K562 (cell line): ENCODE results near the gene FBXO36. TPM values are rescaled to one million over a fixed set of nuclear protein-coding genes. Genes with fewer than 3 reads are reported as not detected.
A peak's percentile ranks its signal among the peaks of the same experiment; 100 is the strongest.

ENCODE experiments used
- L3MBTL2 ChIP-seq: fragments of 450-650 bp; IDR thresholded peaks from 2 replicates; pipeline ENCODE4 v1.6.1; 2016; ENCODE audit warnings: mild to moderate bottlenecking, moderate library complexity
- MXI1 ChIP-seq: IDR thresholded peaks from 2 replicates; pipeline ENCODE4 v1.6.1; 2011; ENCODE audit warnings: low read depth, mild to moderate bottlenecking, improper control_type of control experiment, low read length
- PRPF4 ChIP-seq: fragments of 200-400 bp; formaldehyde crosslinking; IDR thresholded peaks from one replicate; pipeline ENCODE4 v1.6.1; 2017; ENCODE audit warnings: low read length, low read depth, mild to moderate bottlenecking; ENCODE audit not compliant: insufficient read depth, poor library complexity, severe bottlenecking
- PTRF ChIP-seq: fragments of 450-650 bp; IDR thresholded peaks from 2 replicates; pipeline ENCODE4 v1.6.1; 2016; ENCODE audit warnings: mild to moderate bottlenecking, missing genetic modification characterization, missing compliant biosample characterization
- SMARCC2 ChIP-seq: fragments of 450-650 bp; IDR thresholded peaks from 2 replicates; pipeline ENCODE4 v1.6.1; 2017; ENCODE audit warnings: antibody characterized with exemption, moderate library complexity, mild to moderate bottlenecking, low read depth
- TCF7 ChIP-seq: sonication (generic); IDR thresholded peaks from 2 replicates; pipeline ENCODE4 v1.6.1; 2016; ENCODE audit warnings: antibody characterized with exemption, borderline replicate concordance
- TRIM28 ChIP-seq: fragments of 450-650 bp; IDR thresholded peaks from 2 replicates; pipeline ENCODE4 v1.6.1; 2017
- ZNF239 ChIP-seq: fragments of 250-450 bp; sonication (Bioruptor Pico); IDR thresholded peaks from 2 replicates; pipeline ENCODE4 v1.4.0; 2020; ENCODE audit warnings: mild to moderate bottlenecking
- ZNF507 ChIP-seq: conservative IDR thresholded peaks from 2 replicates; pipeline ENCODE4 v1.6.1; 2017; ENCODE audit warnings: missing genetic modification characterization, missing compliant biosample characterization
- ZNF77 ChIP-seq: fragments of 250-450 bp; sonication (Bioruptor Pico); IDR thresholded peaks from 2 replicates; pipeline ENCODE4 v1.5.0; 2020
- polyA plus RNA-seq, 8 experiments: library from polyadenylated mRNA; depleted of rRNA in 4 of 8; stranded (reverse) in 5 of 8; unstranded in 3 of 8; fragments of >200 nt; fragmentation: Nextera tagmentation in 2 of 8; fragmentation: Illumina TruSeq in 1 of 8; extraction: Ambion mirVana in 2 of 8; extraction: Trizol in 1 of 8; gene quantifications; 2 replicates each; pipeline versions ENCODE4 v1.2.1 to v1.2.3, GENCODE V29; 2011 to 2014; ENCODE audit warnings: inconsistent platforms in 1 of 8, missing spikeins in 1 of 8
- total RNA-seq, 7 experiments: library from RNA; depleted of rRNA in 6 of 7; stranded (reverse); fragments of >200 nt in 6 of 7; fragmentation: Illumina TruSeq in 2 of 7; extraction: Trizol in 2 of 7; gene quantifications; 2 replicates each; pipeline versions ENCODE4 v1.2.1 to v1.2.3, GENCODE V29; 2011 to 2021; ENCODE audit warnings: low replicate concordance in 1 of 7
- TF ChIP-seq, protein P1 (sequence below): fragments of 450-650 bp; IDR thresholded peaks from 2 replicates; pipeline ENCODE4 v1.6.1; 2016; ENCODE audit warnings: mild to moderate bottlenecking, moderate library complexity
- TF ChIP-seq, protein P2 (sequence below), 2 experiments: fragments of 450-650 bp in 1 of 2; sonication (generic) in 1 of 2; formaldehyde crosslinking; conservative IDR thresholded peaks; 2 replicates each; pipeline versions ENCODE4 v1.4.0 to v1.8.1; 2020 to 2022; ENCODE audit warnings: mild to moderate bottlenecking in 1 of 2, missing genetic modification reagents in 1 of 2

Gene FBXO36
- total and polyA plus RNA-seq, 9 of the 15 experiments (the other 6 are each of a cell fraction or from before 2014, with no cell fraction given): 0.40 to 0.91 (median 0.58) TPM

GRCh38 chr2:229922449-229923386, at the start of gene FBXO36 (continued):
- TF ChIP-seq MXI1 (peak; percentile 70), TRIM28 (no peak), PRPF4 (no peak), PTRF (tag) (no peak), ZNF239 (CRISPR knock-in tag) (no peak), L3MBTL2 (peak; percentile 84), TCF7 (no peak), ZNF77 (CRISPR knock-in tag) (no peak), ZNF507 (tag) (no peak), SMARCC2 (no peak)
- TF ChIP-seq, protein P1, sequence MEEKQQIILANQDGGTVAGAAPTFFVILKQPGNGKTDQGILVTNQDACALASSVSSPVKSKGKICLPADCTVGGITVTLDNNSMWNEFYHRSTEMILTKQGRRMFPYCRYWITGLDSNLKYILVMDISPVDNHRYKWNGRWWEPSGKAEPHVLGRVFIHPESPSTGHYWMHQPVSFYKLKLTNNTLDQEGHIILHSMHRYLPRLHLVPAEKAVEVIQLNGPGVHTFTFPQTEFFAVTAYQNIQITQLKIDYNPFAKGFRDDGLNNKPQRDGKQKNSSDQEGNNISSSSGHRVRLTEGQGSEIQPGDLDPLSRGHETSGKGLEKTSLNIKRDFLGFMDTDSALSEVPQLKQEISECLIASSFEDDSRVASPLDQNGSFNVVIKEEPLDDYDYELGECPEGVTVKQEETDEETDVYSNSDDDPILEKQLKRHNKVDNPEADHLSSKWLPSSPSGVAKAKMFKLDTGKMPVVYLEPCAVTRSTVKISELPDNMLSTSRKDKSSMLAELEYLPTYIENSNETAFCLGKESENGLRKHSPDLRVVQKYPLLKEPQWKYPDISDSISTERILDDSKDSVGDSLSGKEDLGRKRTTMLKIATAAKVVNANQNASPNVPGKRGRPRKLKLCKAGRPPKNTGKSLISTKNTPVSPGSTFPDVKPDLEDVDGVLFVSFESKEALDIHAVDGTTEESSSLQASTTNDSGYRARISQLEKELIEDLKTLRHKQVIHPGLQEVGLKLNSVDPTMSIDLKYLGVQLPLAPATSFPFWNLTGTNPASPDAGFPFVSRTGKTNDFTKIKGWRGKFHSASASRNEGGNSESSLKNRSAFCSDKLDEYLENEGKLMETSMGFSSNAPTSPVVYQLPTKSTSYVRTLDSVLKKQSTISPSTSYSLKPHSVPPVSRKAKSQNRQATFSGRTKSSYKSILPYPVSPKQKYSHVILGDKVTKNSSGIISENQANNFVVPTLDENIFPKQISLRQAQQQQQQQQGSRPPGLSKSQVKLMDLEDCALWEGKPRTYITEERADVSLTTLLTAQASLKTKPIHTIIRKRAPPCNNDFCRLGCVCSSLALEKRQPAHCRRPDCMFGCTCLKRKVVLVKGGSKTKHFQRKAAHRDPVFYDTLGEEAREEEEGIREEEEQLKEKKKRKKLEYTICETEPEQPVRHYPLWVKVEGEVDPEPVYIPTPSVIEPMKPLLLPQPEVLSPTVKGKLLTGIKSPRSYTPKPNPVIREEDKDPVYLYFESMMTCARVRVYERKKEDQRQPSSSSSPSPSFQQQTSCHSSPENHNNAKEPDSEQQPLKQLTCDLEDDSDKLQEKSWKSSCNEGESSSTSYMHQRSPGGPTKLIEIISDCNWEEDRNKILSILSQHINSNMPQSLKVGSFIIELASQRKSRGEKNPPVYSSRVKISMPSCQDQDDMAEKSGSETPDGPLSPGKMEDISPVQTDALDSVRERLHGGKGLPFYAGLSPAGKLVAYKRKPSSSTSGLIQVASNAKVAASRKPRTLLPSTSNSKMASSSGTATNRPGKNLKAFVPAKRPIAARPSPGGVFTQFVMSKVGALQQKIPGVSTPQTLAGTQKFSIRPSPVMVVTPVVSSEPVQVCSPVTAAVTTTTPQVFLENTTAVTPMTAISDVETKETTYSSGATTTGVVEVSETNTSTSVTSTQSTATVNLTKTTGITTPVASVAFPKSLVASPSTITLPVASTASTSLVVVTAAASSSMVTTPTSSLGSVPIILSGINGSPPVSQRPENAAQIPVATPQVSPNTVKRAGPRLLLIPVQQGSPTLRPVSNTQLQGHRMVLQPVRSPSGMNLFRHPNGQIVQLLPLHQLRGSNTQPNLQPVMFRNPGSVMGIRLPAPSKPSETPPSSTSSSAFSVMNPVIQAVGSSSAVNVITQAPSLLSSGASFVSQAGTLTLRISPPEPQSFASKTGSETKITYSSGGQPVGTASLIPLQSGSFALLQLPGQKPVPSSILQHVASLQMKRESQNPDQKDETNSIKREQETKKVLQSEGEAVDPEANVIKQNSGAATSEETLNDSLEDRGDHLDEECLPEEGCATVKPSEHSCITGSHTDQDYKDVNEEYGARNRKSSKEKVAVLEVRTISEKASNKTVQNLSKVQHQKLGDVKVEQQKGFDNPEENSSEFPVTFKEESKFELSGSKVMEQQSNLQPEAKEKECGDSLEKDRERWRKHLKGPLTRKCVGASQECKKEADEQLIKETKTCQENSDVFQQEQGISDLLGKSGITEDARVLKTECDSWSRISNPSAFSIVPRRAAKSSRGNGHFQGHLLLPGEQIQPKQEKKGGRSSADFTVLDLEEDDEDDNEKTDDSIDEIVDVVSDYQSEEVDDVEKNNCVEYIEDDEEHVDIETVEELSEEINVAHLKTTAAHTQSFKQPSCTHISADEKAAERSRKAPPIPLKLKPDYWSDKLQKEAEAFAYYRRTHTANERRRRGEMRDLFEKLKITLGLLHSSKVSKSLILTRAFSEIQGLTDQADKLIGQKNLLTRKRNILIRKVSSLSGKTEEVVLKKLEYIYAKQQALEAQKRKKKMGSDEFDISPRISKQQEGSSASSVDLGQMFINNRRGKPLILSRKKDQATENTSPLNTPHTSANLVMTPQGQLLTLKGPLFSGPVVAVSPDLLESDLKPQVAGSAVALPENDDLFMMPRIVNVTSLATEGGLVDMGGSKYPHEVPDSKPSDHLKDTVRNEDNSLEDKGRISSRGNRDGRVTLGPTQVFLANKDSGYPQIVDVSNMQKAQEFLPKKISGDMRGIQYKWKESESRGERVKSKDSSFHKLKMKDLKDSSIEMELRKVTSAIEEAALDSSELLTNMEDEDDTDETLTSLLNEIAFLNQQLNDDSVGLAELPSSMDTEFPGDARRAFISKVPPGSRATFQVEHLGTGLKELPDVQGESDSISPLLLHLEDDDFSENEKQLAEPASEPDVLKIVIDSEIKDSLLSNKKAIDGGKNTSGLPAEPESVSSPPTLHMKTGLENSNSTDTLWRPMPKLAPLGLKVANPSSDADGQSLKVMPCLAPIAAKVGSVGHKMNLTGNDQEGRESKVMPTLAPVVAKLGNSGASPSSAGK: peak; percentile 80
- TF ChIP-seq, protein P2, sequence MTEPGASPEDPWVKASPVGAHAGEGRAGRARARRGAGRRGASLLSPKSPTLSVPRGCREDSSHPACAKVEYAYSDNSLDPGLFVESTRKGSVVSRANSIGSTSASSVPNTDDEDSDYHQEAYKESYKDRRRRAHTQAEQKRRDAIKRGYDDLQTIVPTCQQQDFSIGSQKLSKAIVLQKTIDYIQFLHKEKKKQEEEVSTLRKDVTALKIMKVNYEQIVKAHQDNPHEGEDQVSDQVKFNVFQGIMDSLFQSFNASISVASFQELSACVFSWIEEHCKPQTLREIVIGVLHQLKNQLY (CRISPR knock-in tag; conservative IDR thresholded peaks at IDR 0.05): no peak
